Fibroblast of skin of left biceps (primary cell): Measurements from ENCODE around the gene NEDD4L.

Experiments
- DNase-seq, 2 experiments: peaks; one replicate each; pipeline ENCODE4 v3.0.0-alpha.2; 2013; ENCODE audit warnings: low read depth in 2 of 2

NEDD4L gene

DNA sequence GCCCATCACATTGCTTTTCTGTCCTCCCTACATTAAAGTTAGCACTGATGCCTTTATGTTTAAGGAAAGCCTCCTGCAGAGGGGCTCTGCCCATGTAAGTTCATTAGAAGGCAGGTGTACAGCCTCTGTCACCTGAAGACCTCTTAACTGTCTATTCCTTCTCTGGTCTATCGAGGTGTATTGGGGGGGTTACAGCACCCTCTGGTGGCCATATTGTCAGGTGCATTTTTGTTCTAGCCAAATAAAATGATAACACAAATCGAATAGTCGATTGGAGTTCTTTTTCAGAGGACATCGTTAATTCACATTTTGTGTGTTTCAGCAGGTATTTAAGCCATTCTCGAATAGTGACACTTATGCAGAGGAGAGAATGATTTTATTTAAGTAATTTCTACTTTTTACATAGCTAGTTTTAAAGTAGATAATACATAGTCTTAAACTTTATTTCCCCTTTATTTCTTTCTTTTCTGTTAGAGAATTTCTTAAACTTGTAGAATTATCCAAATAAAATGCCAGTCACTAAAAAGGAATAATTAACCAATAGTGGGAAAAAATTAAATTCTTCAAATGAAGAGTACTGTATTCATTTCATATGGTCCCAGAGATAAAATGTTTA, 136.8 kb downstream of the NEDD4L start:
- DNase-seq: no peak

DNA sequence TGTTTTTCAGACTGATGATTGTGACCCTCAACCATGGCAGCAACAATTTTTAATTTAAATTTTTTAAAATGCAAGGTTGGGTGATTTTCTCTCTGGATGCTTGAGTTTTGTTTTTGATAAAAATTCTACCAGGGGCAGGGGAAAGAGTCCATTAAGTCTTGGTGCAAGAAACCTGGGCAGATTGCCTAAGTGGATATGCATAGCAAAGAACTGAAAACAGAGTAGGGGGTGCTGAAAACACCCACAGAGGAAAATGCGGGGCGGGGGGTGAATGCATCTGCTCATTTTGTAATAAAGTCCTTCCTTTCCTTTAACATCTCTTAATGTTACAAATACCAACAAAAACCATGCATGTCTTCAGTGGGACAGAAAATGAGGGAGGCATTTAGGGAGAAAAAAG, 138.0 kb downstream of the NEDD4L start:
- DNase-seq: no peak

DNA sequence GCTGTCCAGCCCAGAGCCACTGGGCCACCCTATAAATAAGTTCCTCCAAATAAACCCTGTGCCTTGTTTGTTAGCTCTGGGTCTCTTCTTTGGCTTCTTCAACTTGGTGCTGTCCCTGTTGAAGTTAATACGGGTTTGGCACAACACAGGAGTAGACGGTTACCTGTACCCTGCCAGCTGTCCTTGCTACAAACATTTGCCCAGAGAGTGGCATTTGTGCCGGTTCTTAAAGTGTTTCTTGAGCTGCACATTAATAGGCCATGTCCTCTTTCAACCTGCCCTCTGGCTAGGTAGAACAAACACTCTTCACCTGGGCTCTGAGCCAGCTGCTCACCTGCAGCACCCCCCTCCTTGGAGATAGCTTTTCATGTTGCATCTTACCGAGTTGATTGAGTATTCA, 139.2 kb downstream of the NEDD4L start:
- no peak for DNase-seq

DNA sequence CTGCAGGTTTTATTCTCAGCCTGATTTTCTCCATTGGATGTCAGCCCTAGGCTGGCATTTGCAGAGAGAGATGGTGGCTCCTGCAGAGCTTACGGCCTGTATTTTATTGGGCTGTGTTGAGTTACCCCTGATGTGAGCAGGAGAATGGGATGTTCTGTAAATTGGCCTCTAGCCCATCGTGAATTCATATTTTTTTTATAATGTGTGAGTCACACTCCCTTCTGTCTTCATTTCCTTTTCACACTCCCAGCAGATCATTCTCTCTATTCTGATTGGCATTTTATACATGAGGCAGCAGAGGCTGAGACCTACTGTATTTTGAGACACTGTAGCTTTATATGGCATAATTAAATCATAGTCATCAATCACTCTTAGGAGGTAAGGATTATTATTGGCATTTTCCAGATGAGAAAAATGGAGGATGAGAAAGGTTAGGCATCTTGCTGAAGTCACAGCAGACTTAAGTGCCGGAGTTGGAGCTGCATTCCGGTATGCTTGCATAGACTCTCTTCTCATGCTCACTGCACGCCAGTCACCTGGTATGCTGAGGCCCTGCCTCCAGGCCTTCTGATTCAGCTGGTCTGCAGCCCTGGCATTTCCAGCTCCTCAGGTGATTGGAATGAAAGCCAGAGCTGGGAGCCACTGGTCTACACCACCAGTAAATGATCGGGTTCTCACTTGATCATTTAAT, 142.4 kb downstream of the NEDD4L start:
- DNase-seq: peak; percentile 39 to 49

DNA sequence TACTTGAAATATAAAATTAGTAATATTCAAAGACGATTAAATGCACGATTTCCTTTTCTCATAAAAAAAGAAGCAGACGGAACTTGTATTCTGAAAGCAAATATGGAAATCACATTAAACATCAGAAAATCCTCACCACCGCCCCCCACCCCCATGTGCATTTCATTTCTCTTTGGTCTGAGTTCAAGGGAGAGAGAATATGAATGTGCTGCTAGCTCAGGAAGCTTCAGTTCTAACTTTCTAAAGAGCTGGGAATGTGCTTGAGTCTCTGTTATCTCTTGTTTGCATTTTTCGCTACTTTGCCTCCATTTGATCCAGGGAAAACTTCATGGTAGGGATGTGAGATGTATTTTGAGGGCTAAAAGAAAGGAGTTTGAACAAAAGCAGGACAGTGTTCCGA, 143.6 kb downstream of the NEDD4L start:
- DNase-seq: no peak

DNA sequence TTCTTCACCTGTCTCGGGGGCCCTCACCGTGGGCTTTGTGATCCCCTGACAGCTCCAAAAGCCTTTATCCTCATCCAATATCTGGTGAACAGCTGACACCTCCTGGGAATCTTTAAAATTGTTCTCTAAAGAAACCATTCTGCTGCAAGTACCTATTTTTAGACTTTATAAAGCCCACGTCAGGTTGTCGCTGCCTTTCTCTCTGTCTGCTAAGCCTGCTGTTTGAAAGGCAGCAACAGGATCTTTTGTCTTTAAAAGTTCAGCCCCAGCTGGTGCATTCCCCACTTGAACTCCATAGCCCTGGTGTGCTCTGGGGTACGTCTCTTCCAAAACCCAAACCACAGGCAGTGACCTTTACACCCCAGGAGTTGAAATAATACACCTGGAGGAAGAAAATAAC, 145.0 kb downstream of the NEDD4L start:
- no peak for DNase-seq

DNA sequence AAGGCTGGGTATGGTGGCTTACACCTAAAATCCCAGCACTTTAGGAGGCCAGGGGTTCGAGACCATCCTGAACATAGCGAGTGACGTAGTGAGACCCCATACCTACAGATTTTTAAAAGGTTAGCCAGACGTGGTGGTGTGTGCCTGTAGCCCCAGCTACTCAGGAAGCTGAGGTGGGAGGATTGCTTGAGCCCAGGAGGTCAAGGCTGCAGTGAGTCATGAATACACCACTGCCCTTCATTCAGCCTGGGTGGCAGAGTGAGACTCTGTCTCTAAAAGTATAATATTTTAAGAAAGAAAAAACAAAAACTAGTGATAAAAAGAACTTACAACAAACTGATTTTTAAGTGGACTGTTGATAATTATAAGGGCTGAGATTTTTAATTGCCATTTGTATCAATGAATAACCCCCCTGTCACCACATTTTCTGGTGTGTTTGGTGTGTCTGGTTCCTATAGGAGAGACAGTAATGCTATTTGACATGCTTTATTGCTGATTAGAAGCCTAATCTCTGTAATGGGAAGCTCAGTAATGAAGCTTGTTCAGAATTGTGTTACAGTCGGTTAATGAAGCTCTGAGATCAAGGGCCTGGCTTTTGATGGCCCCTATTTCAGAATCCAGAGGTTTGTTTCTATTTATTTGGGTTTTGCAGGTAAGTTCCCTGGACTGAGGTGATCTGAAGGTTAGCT, 147.0 kb downstream of the NEDD4L start:
- no peak for DNase-seq

DNA sequence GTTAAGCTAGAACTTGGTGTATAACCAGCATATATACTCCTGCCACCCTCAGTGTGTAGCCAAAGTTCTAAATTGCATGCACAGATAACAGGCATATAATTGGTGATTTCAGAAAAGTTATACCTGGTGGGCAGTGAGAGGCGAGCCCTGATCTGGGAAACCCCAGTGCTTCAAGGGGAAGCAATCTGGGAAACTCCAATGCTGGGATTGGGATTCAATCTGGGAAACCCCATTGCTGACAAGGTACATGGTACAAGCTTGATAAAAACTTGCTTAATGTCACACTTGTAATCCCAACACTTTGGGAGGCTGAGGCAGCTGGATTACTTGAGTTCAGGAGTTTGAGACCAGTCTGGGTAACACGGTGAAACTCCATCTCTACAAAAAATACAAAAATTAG, 147.6 kb downstream of the NEDD4L start:
- DNase-seq: no peak

DNA sequence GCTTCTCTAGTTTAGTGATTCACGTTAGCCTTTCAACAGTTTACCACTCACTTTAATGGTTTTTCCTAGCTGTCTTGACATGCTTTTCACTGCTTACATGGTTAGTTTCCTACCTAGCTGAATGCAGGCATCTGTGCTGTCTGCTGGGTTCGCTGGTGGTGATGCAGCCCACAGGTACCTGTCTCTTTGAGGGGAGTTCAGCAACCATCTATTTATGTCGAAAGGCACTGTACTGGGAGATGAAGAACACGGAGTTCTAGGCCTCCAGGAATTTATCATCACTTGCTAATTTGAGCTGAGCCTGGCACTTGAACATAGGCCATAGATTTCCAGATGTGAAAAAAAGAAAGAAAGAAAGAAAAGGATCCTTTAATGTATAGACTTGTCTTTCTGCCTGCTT, 148.5 kb downstream of the NEDD4L start:
- no peak for DNase-seq

DNA sequence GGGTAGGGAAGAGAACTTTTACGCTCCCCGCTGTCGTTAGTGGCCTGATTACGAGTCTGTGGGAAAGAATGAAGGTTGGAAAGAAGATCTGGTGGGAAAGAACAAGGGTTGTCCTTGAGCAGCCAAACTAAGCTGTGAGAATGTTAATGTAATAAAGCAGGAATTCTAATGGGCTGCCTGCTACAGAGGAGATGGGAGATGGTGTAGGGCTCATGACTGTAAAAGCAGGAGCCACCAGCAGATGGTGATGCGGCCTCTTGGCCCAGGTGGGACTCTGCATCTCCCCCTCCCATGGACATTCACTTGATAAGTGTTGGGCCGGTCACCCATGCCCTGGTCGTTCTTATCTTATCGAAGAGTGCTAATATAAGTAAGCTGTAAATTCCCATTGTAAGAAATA, 150.0 kb downstream of the NEDD4L start:
- no peak for DNase-seq

DNA sequence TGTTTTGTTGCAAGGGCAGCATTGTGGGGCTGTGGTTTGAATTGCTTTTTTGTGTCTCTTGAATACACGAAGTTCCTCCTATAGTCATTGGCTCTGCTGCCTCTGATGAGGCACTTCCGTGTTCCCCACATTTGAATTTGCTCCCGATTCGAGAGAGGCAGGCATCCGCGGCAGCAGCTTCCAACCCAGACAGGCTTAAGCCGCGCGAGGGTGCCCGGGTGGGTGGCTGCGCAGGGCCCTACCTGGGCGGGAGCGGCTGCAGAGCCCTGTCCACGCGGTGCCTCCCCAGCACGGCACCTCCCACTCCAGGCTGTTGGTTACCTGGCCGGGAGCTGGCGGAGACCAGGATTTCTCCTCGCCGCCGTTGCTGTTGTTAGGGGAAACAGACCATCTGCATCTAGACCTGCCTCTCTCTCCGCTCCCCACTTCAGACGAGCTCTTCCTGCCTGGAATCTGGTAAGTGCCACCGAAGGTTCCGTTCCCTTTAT, 151.3 kb downstream of the NEDD4L start:
- DNase-seq: no peak

DNA sequence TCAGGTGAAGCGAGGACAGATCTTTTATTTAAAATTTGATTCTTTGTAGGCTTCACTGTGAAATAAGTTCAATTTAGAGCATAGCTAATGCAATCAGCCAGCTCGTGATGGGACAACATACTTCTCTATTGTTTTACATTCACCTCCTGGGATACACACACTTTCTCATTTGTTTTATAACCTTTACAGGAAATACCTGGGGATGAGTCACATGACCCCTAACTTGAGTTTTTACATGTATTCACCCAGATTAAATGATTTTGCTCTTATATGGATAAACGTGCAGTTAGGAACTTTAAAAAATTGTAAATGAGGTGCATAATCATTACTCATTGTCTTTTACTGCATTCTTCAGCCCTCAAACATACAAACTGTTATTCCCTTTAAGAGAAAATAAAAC, 152.1 kb downstream of the NEDD4L start:
- DNase-seq: no peak

DNA sequence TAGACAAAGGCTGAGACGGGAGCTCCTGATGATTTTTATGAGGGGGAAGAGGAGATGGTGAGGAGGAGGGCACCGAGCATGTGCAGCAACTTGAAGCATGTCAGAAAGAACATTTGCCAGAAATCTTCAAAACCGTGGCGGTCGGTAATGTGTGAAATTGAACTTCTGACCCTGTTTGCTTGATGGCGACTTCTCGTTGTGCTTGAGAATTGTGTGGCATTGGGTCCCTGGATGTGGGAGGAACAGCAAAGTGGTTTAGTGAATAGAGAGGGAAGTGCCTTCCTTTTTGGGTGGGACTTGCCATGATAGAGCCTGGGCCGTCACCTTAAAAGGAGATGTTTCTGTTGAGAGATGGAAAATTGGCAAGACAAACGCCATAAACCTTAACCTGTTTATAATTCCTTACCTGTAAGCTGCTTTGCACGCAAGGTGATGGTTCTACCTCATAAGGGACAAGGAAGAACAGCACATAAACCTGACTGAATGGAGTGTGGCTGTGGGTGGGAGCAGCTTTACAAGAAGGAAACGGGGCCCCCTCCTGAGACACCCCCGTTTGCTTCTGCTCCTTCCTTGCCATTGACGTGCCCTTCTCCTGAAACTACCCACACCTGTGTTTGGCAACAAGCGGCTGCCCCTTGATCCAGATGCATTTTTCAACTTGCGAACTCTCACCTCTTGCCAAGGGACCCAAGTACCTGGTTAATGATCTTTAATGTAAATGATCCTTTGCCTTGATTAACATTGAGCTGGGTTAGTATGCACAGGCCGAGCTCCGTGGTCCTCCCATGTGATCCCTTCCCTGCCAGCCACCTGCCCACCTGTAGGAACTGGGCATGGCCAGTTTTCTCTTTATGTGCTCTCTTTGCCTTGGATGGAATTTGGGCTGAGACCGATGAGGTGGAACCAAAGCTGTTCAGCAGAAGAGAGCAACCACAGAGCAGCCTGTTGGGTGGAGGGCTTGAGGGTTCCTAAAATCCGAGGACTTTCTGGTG, 153.2 kb downstream of the NEDD4L start:
- no peak for DNase-seq

DNA sequence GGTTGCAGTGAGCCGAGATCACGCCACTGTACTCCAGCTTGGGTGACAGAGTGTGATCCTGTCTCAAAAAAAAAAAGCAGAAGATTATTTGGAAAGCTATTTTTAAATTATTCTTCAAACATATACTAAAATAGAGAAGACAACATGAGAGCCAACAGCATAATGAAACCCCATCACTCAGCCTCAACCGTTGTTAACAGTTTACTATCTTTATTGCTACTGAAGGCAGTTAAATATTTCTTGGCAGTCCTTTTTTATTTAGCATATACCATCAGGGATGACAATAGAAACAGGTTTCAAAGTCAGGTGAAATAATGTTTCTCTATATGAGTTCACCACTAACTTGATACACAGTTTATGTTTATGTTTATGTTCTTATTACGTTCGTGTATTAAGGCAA, 157.2 kb downstream of the NEDD4L start:
- DNase-seq: no peak

DNA sequence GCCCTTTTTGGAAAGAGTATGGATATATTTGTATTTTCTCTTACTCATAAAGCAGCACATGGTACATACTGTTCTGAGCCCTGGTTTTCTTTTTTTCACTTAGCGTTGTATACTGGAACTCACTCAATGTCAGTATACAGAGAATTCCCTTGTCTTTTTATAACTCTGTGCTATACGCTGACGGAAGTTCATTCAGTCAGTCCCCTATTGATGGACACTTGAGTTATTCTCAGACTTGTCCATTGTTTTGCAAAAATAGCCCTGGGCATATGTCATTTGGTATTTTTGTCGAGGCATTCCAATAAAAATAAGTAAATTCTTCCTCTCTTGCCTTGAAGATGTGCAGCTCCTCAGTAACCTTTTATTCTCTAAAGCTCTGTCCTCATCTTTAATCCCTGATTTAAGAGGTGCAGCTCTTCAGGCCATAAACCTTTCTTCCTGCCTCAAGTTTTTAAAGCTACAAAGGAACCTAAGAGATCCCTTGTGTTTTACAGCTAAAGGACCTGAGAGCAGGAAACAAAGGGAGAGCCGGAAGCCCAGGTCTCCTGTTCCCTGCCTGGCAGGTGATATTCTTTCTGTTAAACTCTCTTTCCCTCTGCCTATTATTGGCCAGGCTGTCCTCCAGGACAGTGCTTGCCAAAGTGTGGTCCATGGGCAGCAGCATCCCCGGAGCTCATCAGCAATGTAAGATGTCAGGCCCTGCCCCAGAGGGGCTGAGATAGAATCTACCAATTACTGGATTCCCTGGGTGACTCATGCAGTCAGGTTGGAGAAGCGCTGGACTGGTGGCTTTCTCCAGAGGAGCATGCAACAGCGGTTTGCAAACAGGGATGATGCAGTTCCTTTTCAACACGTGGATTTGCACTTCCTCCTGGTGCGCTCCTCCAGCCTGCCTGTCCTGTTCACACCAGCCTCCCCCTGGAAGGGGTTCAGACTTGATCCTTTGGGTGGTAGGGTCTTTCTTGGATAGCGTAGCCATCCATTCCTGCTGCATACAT, 158.0 kb downstream of the NEDD4L start:
- DNase-seq: no peak

DNA sequence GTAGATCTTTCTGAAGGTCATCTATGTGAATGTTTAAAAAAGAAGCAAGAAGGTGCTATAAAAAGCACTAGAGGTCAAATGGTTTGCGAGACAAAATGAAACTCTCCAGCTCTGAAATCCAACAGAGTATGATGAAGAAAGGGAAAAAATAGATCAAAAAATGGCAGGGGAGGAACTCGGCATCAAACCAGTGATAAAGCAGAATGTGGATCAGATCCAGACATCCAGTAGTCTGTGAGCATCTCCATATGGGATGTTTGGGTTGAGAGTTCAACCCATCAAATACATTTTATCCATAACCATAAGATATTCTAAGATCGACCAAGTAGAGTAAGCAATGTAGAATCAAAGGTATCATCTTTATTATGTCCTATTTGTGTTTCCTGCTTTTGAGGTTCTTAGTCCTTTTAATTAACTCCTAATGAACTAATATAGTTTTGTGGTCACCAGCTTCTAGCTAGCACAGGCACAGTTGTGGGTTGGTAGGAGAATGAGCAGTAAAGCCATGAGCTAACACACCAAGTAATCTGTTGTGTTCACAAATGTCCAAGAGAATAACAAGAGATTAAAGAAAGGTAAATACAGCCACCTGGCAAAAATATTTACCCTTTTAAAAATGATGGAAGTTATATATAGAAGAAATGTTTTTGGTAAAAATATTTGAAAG, 160.9 kb downstream of the NEDD4L start:
- no peak for DNase-seq

DNA sequence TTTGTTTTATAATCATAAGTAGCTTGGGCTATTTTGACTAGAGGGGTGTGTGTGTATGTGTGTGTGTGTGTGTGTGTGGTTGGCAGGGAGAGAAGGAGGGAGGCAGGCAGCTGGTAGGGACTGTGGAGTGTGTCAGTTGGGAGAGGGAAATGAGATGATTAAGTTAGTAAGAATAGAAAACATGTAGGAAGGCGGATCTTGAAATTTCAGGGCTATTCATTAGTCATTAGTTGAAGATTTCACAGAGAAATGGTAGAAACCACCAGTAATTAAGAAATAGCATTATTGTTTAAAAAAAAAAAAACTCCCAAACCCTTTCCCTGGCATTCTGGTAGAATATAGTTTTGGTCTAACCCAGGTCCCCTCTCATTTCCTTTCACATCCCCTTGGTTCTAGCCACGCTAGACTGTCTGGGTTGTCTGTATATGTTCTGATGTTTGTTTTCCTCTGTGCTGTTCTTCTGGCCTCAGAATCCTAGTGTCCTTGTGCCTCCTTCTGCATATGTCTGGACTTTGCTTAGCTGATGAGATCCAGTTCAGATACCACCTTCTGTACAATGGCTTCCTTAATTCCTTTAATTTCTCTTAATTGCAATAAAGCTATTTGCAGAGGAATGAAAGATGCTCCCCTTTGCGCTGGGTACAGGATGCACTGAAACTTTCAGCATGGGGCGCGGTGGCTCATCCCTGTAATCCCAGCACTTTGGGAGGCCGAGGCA, 161.6 kb downstream of the NEDD4L start:
- DNase-seq: peak; percentile 50 to 63

DNA sequence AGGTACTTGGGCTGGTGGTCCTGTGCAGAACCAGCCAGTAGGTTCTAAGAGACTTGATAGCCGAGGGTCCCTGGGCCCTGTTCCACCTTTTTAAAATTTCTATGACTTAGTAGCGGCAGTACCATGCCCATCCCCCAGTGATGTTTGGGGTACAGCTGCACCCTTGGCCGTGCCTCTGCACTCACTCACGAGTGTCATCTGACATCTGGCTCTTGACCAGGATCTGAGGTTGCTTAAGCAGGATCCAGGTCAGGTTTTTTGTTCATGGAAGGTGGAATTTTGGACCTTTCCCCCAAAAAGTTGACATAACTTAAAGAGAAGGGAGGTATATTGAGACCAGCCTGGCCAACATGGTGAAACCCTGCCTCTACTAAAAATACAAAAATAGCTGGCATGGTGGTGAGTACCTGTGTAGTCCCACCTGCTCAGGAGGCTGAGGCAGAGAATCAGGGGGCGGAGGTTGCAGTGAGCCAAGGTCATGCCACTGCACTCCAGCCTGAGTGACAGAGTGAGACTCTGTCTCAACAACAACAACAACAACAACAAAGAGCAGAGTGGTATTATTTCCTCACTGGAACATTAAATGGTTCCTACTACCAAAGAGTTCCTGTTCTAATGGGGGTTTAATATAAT, 163.6 kb downstream of the NEDD4L start:
- no peak for DNase-seq
